Osteoblast (primary cell): Measurements from ENCODE around the gene POGK. TPM values are rescaled to one million over a fixed set of nuclear protein-coding genes. Genes with fewer than 3 reads are reported as not detected.

Experiments used
- DNase-seq: peaks from one replicate; pipeline ENCODE4 v3.0.0; 2011; ENCODE audit warnings: low spot score, mixed read lengths; ENCODE audit not compliant: insufficient read length; ENCODE audit errors: missing footprints
- H2AFZ ChIP-seq: 2 replicates; pipeline ENCODE4 v1.6.0; 2011; ENCODE audit warnings: mild to moderate bottlenecking, low read length
- H3K27ac ChIP-seq: 2 replicates; pipeline ENCODE4 v1.5.1; 2011; ENCODE audit warnings: mild to moderate bottlenecking, low read depth, low read length, moderate library complexity
- H3K27me3 ChIP-seq: 2 replicates; pipeline ENCODE4 v1.6.0; 2012; ENCODE audit warnings: mild to moderate bottlenecking, control low read depth, inconsistent platforms, low read length, moderate library complexity; ENCODE audit not compliant: insufficient read depth
- H3K36me3 ChIP-seq: 2 replicates; pipeline ENCODE4 v1.5.1; 2011; ENCODE audit warnings: mild to moderate bottlenecking, low read length, control low read depth, moderate library complexity; ENCODE audit not compliant: insufficient read depth
- H3K4me1 ChIP-seq: 2 replicates; pipeline ENCODE4 v1.5.1; 2011; ENCODE audit warnings: mild to moderate bottlenecking, low read length, control low read depth, moderate library complexity; ENCODE audit not compliant: insufficient read depth
- H3K4me2 ChIP-seq: 2 replicates; pipeline ENCODE4 v1.6.0; 2011; ENCODE audit warnings: mild to moderate bottlenecking, low read length; ENCODE audit not compliant: insufficient read depth
- H3K4me3 ChIP-seq: fragments of 200-600 bp; sonication (generic); 3 replicates; pipeline ENCODE4 v1.5.1; 2012; ENCODE audit warnings: mild to moderate bottlenecking, low read length, inconsistent platforms; ENCODE audit not compliant: insufficient read depth
- H3K79me2 ChIP-seq: 2 replicates; pipeline ENCODE4 v1.6.0; 2012; ENCODE audit warnings: mild to moderate bottlenecking, low read length, control low read depth, inconsistent platforms; ENCODE audit not compliant: insufficient read depth
- H3K9me3 ChIP-seq: 2 replicates; pipeline ENCODE4 v1.5.1; 2011; ENCODE audit warnings: low read depth, low read length, control low read depth
- H4K20me1 ChIP-seq: 2 replicates; pipeline ENCODE4 v1.6.0; 2012; ENCODE audit warnings: mild to moderate bottlenecking, low read length, control low read depth; ENCODE audit not compliant: insufficient read depth
- total RNA-seq: library from RNA; depleted of rRNA; stranded (reverse); fragments of >200 nt; gene quantifications from 2 replicates; pipeline ENCODE4 v1.2.3, GENCODE V29; 2012
- TF ChIP-seq, protein P1 (sequence below): IDR thresholded peaks from 2 replicates; pipeline ENCODE4 v1.5.1; 2011; ENCODE audit warnings: mild to moderate bottlenecking, low read depth, low read length, moderate library complexity; ENCODE audit errors: extremely low read depth

Gene POGK
- total RNA-seq, 1 donor = 30.0 TPM

DNA sequence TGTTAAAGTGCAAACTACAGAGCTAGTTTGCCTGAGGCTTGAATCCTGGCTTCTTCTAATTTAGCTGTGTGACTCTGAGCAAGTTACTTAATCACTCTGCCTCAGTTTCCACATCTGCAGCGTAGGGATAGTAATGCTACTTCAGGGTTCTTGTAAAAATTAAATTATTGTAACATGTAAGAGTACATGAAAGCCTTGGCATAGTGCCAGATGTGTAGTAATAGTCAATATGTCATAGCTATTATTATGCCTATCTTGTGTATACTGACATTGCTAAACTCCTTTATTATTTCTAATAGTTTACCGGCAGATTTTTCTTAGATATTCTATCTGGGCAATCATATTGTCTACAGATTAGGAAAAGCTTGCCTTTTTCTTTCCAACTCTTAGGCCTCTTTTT lies 43.6 kb downstream of the POGK start:
- Histone ChIP-seq H3K36me3 (no peaks in the 10 kb centered on the region), H4K20me1 (no peaks in the 10 kb centered on the region), H3K79me2 (no peaks in the 10 kb centered on the region), H3K9me3 (no peaks in the 10 kb centered on the region), H2AFZ (no peak overlapping the region), H3K27me3 (peaks cover 23% of the 10 kb centered on the region), H3K4me1 (no peaks in the 10 kb centered on the region), H3K27ac (no peak overlapping the region), H3K4me2 (no peak overlapping the region), H3K4me3 (no peak overlapping the region)
- TF ChIP-seq, protein P1, sequence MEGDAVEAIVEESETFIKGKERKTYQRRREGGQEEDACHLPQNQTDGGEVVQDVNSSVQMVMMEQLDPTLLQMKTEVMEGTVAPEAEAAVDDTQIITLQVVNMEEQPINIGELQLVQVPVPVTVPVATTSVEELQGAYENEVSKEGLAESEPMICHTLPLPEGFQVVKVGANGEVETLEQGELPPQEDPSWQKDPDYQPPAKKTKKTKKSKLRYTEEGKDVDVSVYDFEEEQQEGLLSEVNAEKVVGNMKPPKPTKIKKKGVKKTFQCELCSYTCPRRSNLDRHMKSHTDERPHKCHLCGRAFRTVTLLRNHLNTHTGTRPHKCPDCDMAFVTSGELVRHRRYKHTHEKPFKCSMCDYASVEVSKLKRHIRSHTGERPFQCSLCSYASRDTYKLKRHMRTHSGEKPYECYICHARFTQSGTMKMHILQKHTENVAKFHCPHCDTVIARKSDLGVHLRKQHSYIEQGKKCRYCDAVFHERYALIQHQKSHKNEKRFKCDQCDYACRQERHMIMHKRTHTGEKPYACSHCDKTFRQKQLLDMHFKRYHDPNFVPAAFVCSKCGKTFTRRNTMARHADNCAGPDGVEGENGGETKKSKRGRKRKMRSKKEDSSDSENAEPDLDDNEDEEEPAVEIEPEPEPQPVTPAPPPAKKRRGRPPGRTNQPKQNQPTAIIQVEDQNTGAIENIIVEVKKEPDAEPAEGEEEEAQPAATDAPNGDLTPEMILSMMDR = no peak
- no peak for DNase-seq

DNA sequence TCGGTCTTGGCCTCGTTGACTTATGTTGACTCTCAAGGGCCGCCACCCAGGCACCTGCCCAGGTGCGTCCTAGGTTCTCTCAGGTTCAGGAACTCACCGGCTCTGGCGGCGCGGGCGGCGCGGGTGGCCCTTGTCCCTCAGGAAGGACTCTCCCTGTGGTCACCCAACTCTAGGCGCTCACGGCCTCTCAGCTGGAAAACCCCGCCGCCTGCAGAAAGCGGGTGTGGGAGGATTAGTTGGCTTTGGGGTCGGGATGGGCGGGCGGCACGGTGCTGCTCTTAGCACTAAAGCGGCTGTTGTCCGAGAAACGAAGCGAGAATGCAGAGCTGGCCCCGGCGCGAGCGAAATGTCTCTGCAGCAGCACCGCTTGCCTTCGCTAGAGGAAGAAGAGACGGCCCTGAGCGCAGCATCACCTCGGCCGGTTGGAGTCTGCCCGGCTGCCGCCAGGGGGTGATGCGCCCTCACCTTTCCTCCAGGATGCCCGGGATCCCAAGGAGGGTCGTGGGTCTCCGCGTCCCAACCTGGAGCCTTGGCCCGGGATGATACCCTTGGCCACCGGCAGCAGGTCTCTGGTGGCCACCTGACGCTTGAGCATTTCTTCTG lies 44.9 kb downstream of the POGK start:
- no peaks in the 10 kb centered on the region for H4K20me1 ChIP-seq
- peak; percentile 67 for DNase-seq
- H3K79me2 ChIP-seq = no peaks in the 10 kb centered on the region
- TF ChIP-seq, protein P1 = peak; percentile 61
- no peaks in the 10 kb centered on the region for H3K4me1 ChIP-seq
- no peak overlapping the region for H2AFZ ChIP-seq
- H3K4me2 ChIP-seq = no peak overlapping the region
- no peak overlapping the region for H3K4me3 ChIP-seq
- peaks cover 23% of the 10 kb centered on the region for H3K27me3 ChIP-seq
- H3K9me3 ChIP-seq = no peaks in the 10 kb centered on the region
- H3K36me3 ChIP-seq = no peaks in the 10 kb centered on the region
- no peak overlapping the region for H3K27ac ChIP-seq

DNA sequence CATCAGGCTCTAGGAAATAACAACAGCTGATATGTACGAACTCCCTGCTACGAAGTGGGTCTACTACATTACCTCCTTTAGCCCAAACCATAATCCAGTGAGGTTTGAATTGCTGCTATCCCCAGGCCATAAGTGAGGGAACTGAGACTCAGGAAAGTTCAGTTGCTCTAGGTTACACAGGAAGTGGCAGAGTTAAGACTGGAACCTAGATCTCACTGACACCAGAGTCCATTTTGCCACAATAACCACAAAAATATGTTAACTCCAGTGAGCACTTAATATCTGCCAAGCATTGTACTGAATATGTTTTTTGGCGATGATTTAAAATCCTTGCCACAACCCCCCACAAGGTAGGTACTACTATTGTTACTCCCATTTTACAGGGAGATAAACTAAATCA lies 45.7 kb downstream of the POGK start:
- DNase-seq = no peak
- TF ChIP-seq, protein P1 = no peak
- H3K4me2 ChIP-seq = no peak overlapping the region
- no peaks in the 10 kb centered on the region for H3K36me3 ChIP-seq
- H2AFZ ChIP-seq = no peak overlapping the region
- peaks cover 23% of the 10 kb centered on the region for H3K27me3 ChIP-seq
- H3K4me3 ChIP-seq = no peak overlapping the region
- no peaks in the 10 kb centered on the region for H3K9me3 ChIP-seq
- no peaks in the 10 kb centered on the region for H3K4me1 ChIP-seq
- no peak overlapping the region for H3K27ac ChIP-seq
- no peaks in the 10 kb centered on the region for H3K79me2 ChIP-seq
- H4K20me1 ChIP-seq = no peaks in the 10 kb centered on the region

DNA sequence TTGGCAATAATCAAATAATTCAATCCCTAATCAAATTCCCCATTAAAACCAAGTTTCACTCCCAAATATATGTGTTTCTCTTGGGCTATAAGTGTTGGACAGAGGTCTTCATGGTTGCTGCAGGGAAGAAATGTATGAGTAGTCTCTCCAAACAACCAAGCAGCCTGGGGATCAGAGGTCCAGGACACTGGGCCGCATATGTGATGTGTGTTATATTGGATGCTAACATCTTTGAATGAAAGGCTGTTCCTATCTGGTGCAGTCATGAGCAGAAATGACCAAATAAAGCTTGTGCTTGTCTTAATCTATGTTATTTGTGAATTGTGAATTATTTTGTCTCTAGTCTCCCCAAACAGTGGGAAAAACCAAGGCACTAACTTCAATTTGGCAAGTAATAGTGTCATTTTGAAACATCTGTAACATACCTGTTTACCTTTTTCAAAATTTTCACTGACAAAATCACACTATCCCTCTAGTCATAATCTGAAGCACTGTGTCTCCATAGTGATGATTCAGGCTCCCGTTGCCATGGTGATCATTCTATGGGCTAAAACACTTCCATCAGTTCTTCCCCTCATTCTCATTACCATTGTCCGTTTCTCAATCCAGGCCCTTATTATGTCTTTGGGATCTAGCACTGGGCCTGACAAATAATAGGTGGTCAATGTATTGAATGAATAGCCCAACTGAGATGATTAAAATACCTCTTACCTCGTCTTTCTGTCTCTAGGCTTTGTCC lies 49.3 kb downstream of the POGK start:
- Histone ChIP-seq H3K27ac (no peak overlapping the region), H3K9me3 (no peaks in the 10 kb centered on the region), H3K4me1 (no peaks in the 10 kb centered on the region), H3K4me2 (no peak overlapping the region), H4K20me1 (no peaks in the 10 kb centered on the region), H3K27me3 (peaks cover 27% of the 10 kb centered on the region), H3K4me3 (no peak overlapping the region), H2AFZ (no peak overlapping the region), H3K79me2 (no peaks in the 10 kb centered on the region), H3K36me3 (no peaks in the 10 kb centered on the region)
- DNase-seq = peak; percentile 56
- TF ChIP-seq, protein P1 = no peak
